Measurements from ENCODE around the gene IL2RA.

Gene IL2RA

GRCh38 chr10:6095810-6096570, 33.8 kb upstream of the IL2RA start:
- ATAC-seq (replicated peaks; ENCODE audit: extremely low read depth, poor library complexity, severe bottlenecking) (no peak), DNase-seq (ENCODE audit: low spot score in 2 of 2) (no peak)
- Mint-ChIP-seq H3K27me3 (no peaks in the 10 kb centered on the region), H3K27ac (ENCODE audit: low read depth) (no peak overlapping the region), H3K4me3 (no peak overlapping the region), H3K9me3 (no peaks in the 10 kb centered on the region), H3K36me3 (ENCODE audit: insufficient read depth) (peaks cover 35% of the 10 kb centered on the region), H3K4me1 (peaks cover 56% of the 10 kb centered on the region)

- Mint-ChIP-seq H3K27ac (ENCODE audit: low read depth) (peak overlapping the region; percentile 57), H3K4me3 (no peak overlapping the region), H3K27me3 (no peaks in the 10 kb centered on the region)
These were observed 30.6 kb upstream of the IL2RA start for GRCh38 chr10:6092731-6093130.

GRCh38 chr10:6091630-6092029, 29.5 kb upstream of the IL2RA start:
- Mint-ChIP-seq H3K27ac (ENCODE audit: low read depth) (peak overlapping the region; percentile 57), H3K9me3 (no peaks in the 10 kb centered on the region)

More at GRCh38 chr10:6092731-6093130, 30.6 kb upstream of the IL2RA start:
- H3K4me1 Mint-ChIP-seq: peaks cover 68% of the 10 kb centered on the region
- no peaks in the 10 kb centered on the region for H3K9me3 Mint-ChIP-seq
- H3K36me3 Mint-ChIP-seq (ENCODE audit: insufficient read depth): peaks cover 21% of the 10 kb centered on the region
- ATAC-seq (replicated peaks; ENCODE audit: extremely low read depth, poor library complexity, severe bottlenecking) (no peak), DNase-seq (ENCODE audit: low spot score in 2 of 2) (no peak)

GRCh38 chr10:6089334-6090219, 27.4 kb upstream of the IL2RA start:
- no peak for DNase-seq (ENCODE audit: low spot score in 2 of 2)
- H3K9me3 Mint-ChIP-seq: no peaks in the 10 kb centered on the region
- peaks cover 15% of the 10 kb centered on the region for H3K36me3 Mint-ChIP-seq (ENCODE audit: insufficient read depth)
- H3K4me1 Mint-ChIP-seq: peaks cover 59% of the 10 kb centered on the region
- H3K27ac Mint-ChIP-seq (ENCODE audit: low read depth): peak overlapping the region; percentile 92
- peak overlapping the region; percentile 84 for H3K4me3 Mint-ChIP-seq
- ATAC-seq (replicated peaks; ENCODE audit: extremely low read depth, poor library complexity, severe bottlenecking): peak; percentile 6
- H3K27me3 Mint-ChIP-seq: no peaks in the 10 kb centered on the region

More at GRCh38 chr10:6091630-6092029, 29.5 kb upstream of the IL2RA start:
- no peak for ATAC-seq (replicated peaks; ENCODE audit: extremely low read depth, poor library complexity, severe bottlenecking)
- DNase-seq (ENCODE audit: low spot score in 2 of 2): no peak
- peaks cover 13% of the 10 kb centered on the region for H3K36me3 Mint-ChIP-seq (ENCODE audit: insufficient read depth)
- peaks cover 64% of the 10 kb centered on the region for H3K4me1 Mint-ChIP-seq
- H3K27me3 Mint-ChIP-seq: no peaks in the 10 kb centered on the region
- H3K4me3 Mint-ChIP-seq: peak overlapping the region; percentile 11

- Mint-ChIP-seq H3K36me3 (ENCODE audit: insufficient read depth) (peaks cover 10% of the 10 kb centered on the region), H3K4me3 (peak within 1 kb of the TSS; percentile 84), H3K9me3 (no peaks in the 10 kb centered on the region), H3K27ac (ENCODE audit: low read depth) (peak within 1 kb of the TSS; percentile 92), H3K4me1 (peaks cover 55% of the 10 kb centered on the region), H3K27me3 (peaks cover under 1% of the 10 kb centered on the region)
- DNase-seq (ENCODE audit: low spot score in 2 of 2) (peak; percentile 98 to 100), ATAC-seq (replicated peaks; ENCODE audit: extremely low read depth, poor library complexity, severe bottlenecking) (peak; percentile 85)
These were observed 26.7 kb upstream of the IL2RA start, which contains the start of gene RBM17 for GRCh38 chr10:6088721-6089333. Gene RBM17, plus strand, starts transcription at chr10:6089034. Its CDS starts 8,032 bp downstream, at chr10:6097066.

- Mint-ChIP-seq H3K4me3 (peak overlapping the region; percentile 47), H3K9me3 (no peaks in the 10 kb centered on the region), H3K27ac (ENCODE audit: low read depth) (peak overlapping the region; percentile 55), H3K27me3 (peaks cover 23% of the 10 kb centered on the region), H3K4me1 (peaks cover 51% of the 10 kb centered on the region), H3K36me3 (ENCODE audit: insufficient read depth) (peaks cover 10% of the 10 kb centered on the region)
- peak; percentile 73 to 74 for DNase-seq (ENCODE audit: low spot score in 2 of 2)
- peak; percentile 52 for ATAC-seq (replicated peaks; ENCODE audit: extremely low read depth, poor library complexity, severe bottlenecking)
These were observed 24.4 kb upstream of the IL2RA start for GRCh38 chr10:6086375-6087233.

GRCh38 chr10:6083523-6084475, 21.6 kb upstream of the IL2RA start:
- Mint-ChIP-seq H3K4me1 (peaks cover 29% of the 10 kb centered on the region), H3K9me3 (no peaks in the 10 kb centered on the region), H3K27ac (ENCODE audit: low read depth) (no peak overlapping the region), H3K36me3 (ENCODE audit: insufficient read depth) (peaks cover 5% of the 10 kb centered on the region), H3K4me3 (peak overlapping the region; percentile 10), H3K27me3 (peaks cover 25% of the 10 kb centered on the region)
- ATAC-seq (replicated peaks; ENCODE audit: extremely low read depth, poor library complexity, severe bottlenecking): no peak
- DNase-seq (ENCODE audit: low spot score in 2 of 2): no peak

GRCh38 chr10:6082496-6083395, 20.6 kb upstream of the IL2RA start:
- Mint-ChIP-seq H3K4me3 (no peak overlapping the region), H3K36me3 (ENCODE audit: insufficient read depth) (peaks cover 2% of the 10 kb centered on the region), H3K9me3 (no peaks in the 10 kb centered on the region), H3K27me3 (peaks cover 25% of the 10 kb centered on the region), H3K27ac (ENCODE audit: low read depth) (no peak overlapping the region), H3K4me1 (peaks cover 21% of the 10 kb centered on the region)
- no peak for DNase-seq (ENCODE audit: low spot score in 2 of 2)
- ATAC-seq (replicated peaks; ENCODE audit: extremely low read depth, poor library complexity, severe bottlenecking): no peak

GRCh38 chr10:6080417-6080973, 18.3 kb upstream of the IL2RA start:
- H3K9me3 Mint-ChIP-seq: no peaks in the 10 kb centered on the region
- H3K4me1 Mint-ChIP-seq: peaks cover 10% of the 10 kb centered on the region
- no peak overlapping the region for H3K4me3 Mint-ChIP-seq
- H3K36me3 Mint-ChIP-seq (ENCODE audit: insufficient read depth): no peaks in the 10 kb centered on the region
- no peak overlapping the region for H3K27ac Mint-ChIP-seq (ENCODE audit: low read depth)
- no peak for ATAC-seq (replicated peaks; ENCODE audit: extremely low read depth, poor library complexity, severe bottlenecking)
- H3K27me3 Mint-ChIP-seq: peaks cover 40% of the 10 kb centered on the region
- no peak for DNase-seq (ENCODE audit: low spot score in 2 of 2)

GRCh38 chr10:6079044-6079443, 16.9 kb upstream of the IL2RA start:
- Mint-ChIP-seq H3K27me3 (peaks cover 53% of the 10 kb centered on the region), H3K4me1 (peaks cover 21% of the 10 kb centered on the region), H3K9me3 (no peaks in the 10 kb centered on the region), H3K4me3 (no peak overlapping the region), H3K27ac (ENCODE audit: low read depth) (no peak overlapping the region), H3K36me3 (ENCODE audit: insufficient read depth) (no peaks in the 10 kb centered on the region)
- DNase-seq (ENCODE audit: low spot score in 2 of 2) (no peak), ATAC-seq (replicated peaks; ENCODE audit: extremely low read depth, poor library complexity, severe bottlenecking) (no peak)
